HG03025 (cell line): ENCODE data around the gene TMC8.
"Not testable (repeated sequence)": the region's sequence is repeated elsewhere in the genome, so short reads cannot be mapped to it uniquely, and the experiment has no call there.

Experiments used
- ATAC-seq: cut with Tn5 transposase; IDR thresholded peaks from one replicate; pipeline ENCODE4 v1.9.1; 2021; ENCODE audit warnings: mild to moderate bottlenecking, moderate library complexity; ENCODE audit not compliant: unreplicated experiment, low FRiP score

The TMC8 gene

GRCh38 chr17:78133971-78134898, 3.7 kb downstream of the TMC8 start:
- ATAC-seq: no peak

DNA sequence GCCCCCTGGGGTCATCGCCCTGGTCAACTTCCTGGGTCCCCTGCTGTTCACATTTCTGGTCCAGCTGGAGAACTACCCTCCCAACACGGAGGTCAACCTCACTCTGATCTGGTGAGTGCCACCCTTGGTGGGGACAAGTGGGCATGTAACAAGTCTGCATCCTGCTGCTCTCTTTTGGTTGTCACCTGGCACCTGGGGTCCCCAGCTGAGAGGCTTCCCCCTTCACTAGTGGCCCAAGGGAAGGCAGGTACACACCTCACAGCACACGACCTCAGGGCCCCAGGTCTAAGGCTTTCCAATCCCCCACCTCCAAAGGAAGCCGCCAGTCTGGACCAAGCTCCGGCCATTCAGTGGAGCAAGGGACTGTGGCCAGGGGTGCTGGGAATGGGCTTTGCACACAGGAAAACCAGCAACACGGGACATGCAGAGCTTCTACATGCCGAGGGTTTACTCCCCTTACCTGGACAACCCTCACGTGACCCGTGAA, 4.4 kb downstream of the TMC8 start:
- ATAC-seq: no peak

DNA sequence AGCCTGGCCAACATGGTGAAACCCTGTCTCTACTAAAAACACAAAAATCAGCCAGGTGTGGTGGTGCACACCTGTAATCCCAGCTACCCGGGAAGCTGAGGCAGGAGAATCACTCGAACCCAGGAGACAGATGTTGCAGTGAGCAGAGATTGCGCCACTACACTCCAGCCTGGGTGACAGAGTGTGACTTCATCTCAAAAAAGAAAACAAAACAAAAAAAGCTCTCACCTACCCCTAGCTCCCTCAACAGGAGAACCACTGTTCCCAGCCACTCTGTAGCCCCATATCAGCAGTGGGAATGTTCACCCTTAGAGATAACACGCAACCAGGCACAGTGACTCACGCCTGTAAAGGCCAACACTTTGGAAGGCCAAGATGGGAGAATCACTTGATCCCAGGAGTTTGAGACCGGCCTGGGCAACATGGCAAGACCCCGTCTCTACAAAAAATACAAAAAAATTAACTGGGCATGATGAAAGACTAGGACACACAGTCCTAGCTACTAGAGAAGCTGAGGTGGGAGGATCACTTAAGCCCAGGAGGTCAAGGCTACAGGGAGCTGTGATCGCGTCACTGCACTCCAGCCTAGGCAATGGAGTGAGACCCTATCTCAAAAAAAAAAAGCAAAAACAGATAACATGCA, 5.4 kb downstream of the TMC8 start:
- no peak for ATAC-seq

DNA sequence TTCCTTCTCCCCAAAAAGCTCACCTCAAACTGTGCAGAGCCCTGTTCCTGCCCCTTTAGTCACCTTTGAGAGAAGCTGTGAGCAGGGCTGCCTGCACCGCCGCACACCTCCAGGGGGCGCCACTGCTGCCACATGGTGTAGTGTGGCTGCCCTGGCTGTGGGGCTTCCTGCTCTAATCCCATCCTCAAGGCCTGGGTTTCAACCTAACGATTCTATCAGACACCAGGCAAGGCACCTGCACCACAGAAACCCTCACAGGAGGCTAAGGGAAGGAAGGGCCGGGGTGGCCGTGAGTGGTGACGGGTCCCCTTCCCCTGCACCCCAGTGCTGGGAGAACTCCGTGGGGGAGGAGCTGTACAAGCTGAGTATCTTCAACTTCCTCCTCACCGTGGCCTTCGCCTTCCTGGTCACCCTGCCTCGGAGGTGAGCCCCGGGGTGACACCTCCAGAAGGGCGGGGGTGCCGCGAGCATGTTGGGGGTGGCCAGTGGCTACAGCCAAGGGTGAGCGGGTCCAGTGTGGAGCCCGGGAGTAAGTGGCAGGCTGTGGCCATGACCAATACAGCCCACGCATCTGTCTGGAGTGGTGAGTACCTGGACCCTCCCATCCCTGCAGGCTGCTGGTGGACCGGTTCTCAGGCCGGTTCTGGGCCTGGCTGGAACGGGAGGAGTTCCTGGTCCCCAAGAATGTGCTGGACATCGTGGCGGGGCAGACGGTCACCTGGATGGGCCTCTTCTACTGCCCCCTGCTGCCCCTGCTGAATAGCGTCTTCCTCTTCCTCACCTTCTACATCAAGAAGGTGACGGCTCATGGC, 7.0 kb downstream of the TMC8 start:
- ATAC-seq: no peak

DNA sequence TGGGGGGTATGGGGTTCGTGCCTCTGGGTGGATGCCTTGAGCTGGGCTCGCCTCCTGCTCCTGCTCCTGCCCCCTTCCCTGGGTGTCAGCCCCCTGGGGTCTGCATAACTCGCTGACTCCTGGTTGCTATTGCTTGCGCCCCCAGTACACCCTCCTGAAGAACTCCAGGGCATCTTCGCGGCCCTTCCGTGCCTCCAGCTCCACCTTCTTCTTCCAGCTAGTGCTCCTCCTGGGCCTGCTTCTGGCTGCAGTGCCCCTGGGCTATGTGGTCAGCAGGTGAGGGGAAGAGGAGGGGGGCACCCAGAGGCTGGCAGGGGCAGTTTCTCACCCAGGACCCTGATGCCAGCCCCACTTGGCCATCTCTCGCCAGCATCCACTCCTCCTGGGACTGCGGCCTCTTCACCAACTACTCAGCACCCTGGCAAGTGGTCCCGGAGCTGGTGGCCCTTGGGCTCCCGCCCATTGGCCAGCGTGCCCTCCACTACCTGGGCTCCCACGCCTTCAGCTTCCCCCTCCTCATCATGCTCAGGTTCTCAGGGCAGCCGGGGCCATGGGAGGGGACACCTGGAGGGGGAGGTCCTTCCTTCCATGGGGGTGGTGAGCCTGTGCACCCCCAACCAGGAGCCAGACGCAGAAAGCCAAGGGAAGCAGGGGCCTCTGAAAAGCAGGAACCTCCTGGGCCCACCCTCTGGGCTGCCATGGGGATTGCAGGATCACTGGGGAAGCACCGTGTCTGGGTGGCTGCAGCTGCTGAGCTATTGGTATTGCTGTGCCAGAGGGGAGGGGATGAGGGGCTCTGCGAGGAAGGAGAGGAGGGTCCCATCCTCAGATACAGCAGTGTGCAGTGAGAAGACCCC, 7.9 kb downstream of the TMC8 start:
- no peak for ATAC-seq

DNA sequence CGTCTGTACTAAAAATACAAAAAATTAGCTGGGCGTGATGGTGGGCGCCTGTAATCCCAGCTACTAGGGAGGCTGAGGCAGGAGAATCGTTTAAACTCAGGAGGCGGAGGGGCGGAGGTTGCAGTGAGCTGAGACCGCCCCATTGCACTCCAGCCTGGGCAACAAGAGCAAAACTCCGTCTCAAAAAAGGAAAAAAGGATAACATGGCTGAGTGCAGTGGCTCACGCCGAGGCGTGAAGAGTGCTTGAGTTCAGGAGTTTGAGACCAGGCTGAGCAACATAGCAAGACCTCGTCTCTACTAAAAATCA, 9.2 kb downstream of the TMC8 start:
- not testable (repeated sequence) for ATAC-seq

DNA sequence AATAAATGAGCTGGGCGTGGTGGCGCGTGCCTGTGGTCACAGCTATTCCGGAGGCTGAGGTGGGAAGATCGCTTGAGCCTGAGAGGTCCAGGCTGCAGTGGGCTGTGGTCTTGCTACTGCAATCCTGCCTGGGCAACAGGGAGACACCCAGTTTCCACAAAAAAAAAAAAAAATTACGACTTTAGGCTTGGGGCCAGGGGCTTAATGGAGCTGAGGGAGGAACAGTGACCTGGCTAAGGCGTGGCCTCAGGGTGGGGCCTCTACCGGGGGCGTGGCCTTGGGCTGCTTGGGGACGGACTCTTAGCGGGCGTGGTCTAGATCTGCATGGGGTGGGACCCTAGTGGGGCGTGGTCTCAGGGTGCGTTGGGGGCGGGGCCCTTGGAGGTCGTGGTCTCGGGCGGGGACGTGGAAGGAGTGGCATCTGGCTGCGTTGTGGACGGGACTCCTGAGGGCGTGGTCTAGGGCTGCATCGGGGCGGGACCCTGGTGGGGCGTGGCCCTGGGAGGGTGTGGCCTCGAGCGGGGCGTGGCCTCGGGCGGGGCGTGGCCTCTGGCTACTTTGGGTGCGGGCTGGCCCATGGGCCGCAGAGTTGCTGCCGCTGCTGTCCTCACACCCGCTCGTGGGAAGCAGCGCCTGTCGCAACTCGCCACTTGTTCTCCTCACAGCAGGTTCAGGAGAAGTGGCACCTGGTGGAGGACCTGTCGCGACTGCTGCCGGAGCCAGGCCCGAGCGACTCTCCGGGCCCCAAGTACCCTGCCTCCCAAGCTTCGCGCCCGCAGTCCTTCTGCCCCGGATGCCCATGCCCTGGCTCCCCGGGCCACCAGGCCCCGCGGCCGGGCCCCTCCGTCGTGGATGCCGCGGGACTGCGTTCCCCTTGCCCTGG, 9.8 kb downstream of the TMC8 start:
- ATAC-seq: peak; percentile 57

DNA sequence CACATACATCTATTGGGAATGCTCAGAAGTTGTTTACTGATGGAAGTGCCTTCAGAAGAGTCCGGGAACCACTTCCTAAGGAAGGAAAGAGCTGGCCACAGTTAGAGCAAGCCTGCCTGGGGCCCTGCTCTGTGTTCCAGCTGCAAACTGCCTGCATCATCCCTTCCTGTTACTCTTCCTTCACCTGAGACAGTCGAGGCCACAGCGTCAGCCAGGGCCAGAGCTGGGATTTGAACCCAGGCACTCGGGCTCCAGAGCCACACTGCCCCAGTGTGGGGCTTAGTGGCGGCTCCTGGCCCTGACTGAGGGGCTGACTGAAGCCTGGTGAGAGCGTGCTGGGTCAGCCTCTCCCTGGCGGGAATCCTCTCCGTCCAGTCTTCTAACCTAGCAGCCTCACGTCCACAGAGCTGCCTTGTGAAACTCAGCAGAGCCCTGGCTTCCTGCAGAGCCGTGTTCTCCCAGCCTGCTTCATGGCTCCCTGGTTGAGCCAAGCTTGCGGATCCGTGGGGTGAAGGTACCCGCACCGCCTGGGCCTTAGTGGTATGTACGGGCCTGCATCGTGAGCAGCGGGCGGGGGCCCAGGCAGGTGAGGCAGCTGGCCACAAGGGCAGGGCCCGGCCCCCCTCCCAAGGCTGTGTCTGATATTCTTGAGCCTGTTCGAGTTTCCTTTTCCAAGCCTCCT, 11.0 kb downstream of the TMC8 start:
- ATAC-seq: no peak

GRCh38 chr17:78142119-78142861, 11.7 kb downstream of the TMC8 start:
- no peak for ATAC-seq

DNA sequence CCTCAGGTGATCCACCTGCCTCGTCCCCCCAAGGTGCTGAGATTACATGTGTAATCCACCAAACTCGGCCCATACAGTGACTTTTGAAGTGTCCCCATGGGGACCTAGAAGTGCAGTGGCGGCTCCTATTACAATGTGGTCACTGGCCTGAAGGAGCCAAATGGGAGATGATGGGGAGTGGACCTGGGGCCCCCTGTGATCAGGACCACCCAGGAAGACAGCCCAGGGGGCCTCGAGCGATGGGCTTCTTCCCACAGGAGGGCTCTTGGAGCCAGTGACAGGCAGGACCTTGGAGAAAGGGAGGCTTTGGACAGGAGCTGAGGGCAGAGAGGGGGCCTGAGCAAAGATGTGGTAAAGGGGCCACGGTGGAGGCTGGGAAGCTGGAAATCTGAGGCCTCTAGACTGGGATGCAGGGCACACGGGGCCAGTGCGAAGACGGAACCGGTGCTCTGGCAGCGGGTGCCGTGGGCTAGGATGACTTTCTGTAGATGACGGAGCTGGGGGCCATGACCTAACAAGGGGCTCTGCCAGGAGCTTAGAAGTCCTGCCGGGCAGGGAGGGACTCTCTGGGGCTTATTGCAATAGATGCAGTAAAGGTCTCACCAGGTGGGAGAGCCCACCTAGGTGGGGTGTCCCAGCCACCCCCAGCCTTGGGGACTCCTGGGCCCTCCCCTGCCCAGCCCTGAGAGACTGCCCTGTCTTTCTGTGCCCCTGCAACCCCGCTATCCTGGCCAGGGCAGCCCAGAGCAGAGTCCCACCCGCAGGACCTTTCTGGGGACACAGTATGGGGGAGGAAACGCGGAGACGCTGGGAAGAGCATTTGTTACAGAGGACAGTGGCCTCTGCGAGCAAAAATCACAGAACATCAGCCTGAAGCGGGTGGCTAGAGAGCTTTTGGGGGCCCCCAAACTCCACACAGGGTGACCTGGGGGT, 12.9 kb downstream of the TMC8 start:
- ATAC-seq: no peak

DNA sequence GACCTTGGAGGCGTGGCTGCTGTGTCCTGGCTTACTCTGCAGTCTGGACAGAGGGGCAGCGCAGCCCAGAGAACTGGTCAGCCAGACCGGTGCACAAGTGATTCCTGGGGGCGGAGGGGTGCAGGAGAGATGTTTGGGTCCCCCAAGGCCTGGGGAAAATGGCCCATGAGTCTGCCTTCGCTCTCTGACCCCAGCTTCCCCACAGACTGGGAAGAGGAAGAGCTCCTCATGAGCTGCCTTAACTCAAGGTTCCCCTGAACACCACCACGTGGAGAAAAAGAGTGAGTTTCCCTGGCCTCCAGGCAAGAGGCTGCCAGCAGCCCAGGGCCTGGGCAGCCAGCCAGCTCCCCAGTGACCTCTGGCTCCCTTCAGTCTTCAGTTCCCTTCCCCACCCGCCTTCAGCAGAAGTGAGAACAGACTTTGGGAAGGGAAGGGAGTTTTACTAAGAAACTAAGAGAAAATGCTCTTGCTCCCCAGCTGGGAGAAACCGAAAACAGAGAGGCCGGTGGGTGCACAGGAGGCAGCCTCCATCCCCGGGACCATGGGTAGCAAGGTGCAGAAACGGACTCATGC, 13.7 kb downstream of the TMC8 start:
- ATAC-seq: no peak

- no peak for ATAC-seq
These were observed 14.4 kb downstream of the TMC8 start for GRCh38 chr17:78144736-78145641.

- ATAC-seq: no peak
These were observed 15.9 kb downstream of the TMC8 start for GRCh38 chr17:78146471-78146869.

DNA sequence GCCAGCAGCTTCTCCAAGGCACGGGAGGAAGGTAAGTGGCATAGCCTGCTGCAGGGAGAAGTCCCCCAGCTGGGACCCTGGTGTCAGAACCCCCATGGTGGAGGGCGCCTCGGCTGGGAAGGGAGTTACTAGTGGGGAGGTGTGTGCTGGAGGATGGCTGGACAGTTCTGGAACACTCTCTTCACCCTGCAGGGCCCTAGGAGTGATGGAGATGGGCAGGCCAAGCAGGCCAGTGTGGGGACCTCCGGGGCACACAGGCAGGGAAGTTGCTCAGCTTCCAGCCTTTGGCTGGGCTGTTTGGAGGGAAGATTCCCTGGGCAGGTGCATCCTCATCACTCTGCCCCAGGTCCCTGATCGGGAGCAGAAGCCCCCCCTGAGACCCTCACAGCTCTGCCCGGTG, 16.3 kb downstream of the TMC8 start:
- no peak for ATAC-seq

DNA sequence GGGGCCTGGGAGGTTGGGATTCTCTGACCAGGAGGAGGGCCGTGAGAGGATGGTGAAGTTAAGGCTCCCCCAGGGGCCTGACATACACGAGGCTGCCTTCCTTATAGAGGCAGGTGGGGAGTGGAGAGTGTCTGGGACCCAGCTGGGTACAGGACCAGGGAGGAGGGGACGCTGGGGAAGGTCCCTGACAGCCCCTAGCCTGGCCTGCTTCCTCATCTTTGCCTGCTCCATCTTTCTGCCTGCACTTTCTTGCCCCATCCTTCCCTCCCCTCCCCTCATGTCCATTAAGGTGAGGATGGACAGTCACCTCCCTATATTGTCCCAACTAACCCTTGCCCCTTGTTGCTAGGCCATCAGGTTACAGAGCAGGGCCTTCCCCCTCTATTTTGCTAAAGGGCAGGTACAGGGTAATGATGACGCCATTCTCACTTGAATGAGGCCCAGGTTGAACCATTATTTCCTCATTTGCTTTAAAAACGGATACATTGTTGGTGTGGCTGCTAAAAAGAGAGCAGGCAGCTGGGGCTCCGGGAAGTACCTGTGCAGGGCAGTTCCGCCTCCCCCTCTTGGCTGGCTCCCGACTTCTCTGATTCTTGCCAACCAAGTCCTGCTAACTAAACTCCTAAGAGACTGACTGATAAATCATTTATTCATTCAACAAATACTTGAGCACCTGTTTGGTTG, 16.9 kb downstream of the TMC8 start:
- ATAC-seq: no peak
